Measurements from ENCODE around the gene TSKU.

TSKU gene

GRCh38 chr11:76770642-76771445, 12.3 kb upstream of the TSKU start:
- no peak for DNase-seq

- DNase-seq: no peak
Observed at GRCh38 chr11:76771446-76772099, 11.6 kb upstream of the TSKU start.

- no peak for DNase-seq
Observed at GRCh38 chr11:76772100-76772782, 10.9 kb upstream of the TSKU start.

- DNase-seq: no peak
Observed at GRCh38 chr11:76772783-76773106, 10.4 kb upstream of the TSKU start.

- no peak for DNase-seq
Observed at GRCh38 chr11:76773921-76774361, 9.2 kb upstream of the TSKU start.

- no peak for DNase-seq
Observed at GRCh38 chr11:76776472-76776871, 6.7 kb upstream of the TSKU start.

- DNase-seq: no peak
Observed at GRCh38 chr11:76777305-76777704, 5.9 kb upstream of the TSKU start.

- DNase-seq: peak in 1 of 2 donors; percentile 23
Observed at GRCh38 chr11:76777876-76778275, 5.3 kb upstream of the TSKU start.

- DNase-seq: no peak
Observed at GRCh38 chr11:76778874-76779273, 4.3 kb upstream of the TSKU start.

- DNase-seq: no peak
Observed at GRCh38 chr11:76781046-76781801, 1.9 kb upstream of the TSKU start.

GRCh38 chr11:76781807-76782530, 1.2 kb upstream of the TSKU start:
- no peak for DNase-seq

GRCh38 chr11:76782531-76783293, 444 bp upstream of the TSKU start:
- peak; percentile 57 to 79 for DNase-seq

GRCh38 chr11:76783896-76784813, 999 bp downstream of the TSKU start:
- DNase-seq: peak in 1 of 2 donors; percentile 28

GRCh38 chr11:76785513-76785912, 2.4 kb downstream of the TSKU start:
- no peak for DNase-seq

- DNase-seq: no peak
Observed at GRCh38 chr11:76786016-76786415, 2.9 kb downstream of the TSKU start.

- no peak for DNase-seq
Observed at GRCh38 chr11:76786441-76787014, 3.4 kb downstream of the TSKU start.

GRCh38 chr11:76787271-76787670, 4.1 kb downstream of the TSKU start:
- DNase-seq: no peak

- DNase-seq: no peak
Observed at GRCh38 chr11:76787911-76788596, 4.9 kb downstream of the TSKU start.

Measured in inflammatory macrophage (primary cell).